ENCODE measurements around the gene EXOC3L4. TPM values are rescaled to one million over a fixed set of nuclear protein-coding genes. Genes with fewer than 3 reads are reported as not detected.

The EXOC3L4 gene
- total and polyA plus RNA-seq, 2 of the 8 experiments (the other 6 are each of a cell fraction or from before 2014, with no cell fraction given): 0.45 to 0.57 TPM

- TF ChIP-seq EP300 (IDR thresholded peaks at IDR 0.05; ENCODE audit: borderline replicate concordance in 1 of 2, low read depth in 2 of 2, low read length in 2 of 2) (no peak), CHD7 (IDR thresholded peaks at IDR 0.05; ENCODE audit: insufficient replicate concordance, low read length) (no peak), CBX8 (IDR thresholded peaks at IDR 0.05; ENCODE audit: borderline replicate concordance, low read depth, low read length) (no peak), SUZ12 (IDR thresholded peaks at IDR 0.05; ENCODE audit: low read length) (no peak), SIX5 (IDR thresholded peaks at IDR 0.05; ENCODE audit: low read depth, low read length) (no peak), RFX5 (IDR thresholded peaks at IDR 0.05; ENCODE audit: borderline replicate concordance, low read depth, low read length) (no peak), BCL11A (IDR thresholded peaks at IDR 0.05; ENCODE audit: low read depth in 2 of 2, low read length in 2 of 2) (no peak)
Observed at GRCh38 chr14:103071544-103072251, 22.8 kb upstream of the EXOC3L4 start (continued).

Measured in H1 (cell line).